PC-3 (cell line): ENCODE data around the gene ADAM19. TPM values are rescaled to one million over a fixed set of nuclear protein-coding genes. Genes with fewer than 3 reads are reported as not detected.

Experiments used
- ATAC-seq: fragments of 200-7000 bp; cut with Tn5 transposase; 2 replicates; pipeline ENCODE4 v1.9.1; 2020; ENCODE audit warnings: mild to moderate bottlenecking, moderate library complexity
- BruUV-seq: library from RNA; stranded (reverse); fragments of 400-500 nt; replicated peaks from 2 replicates; lab custom pipeline; 2021; lab: Mats Ljungman, UMichigan
- CTCF ChIA-PET: fragments of 300-600 bp; sonication (Branson Sonifier 250); formaldehyde crosslinking; loops from one replicate; lab custom pipeline; 2022; ENCODE audit warnings: antibody characterized with exemption; lab: Charles Lee
- POLR2A ChIA-PET: fragments of 300-600 bp; sonication (Branson Sonifier 250); formaldehyde crosslinking; loops from one replicate; lab custom pipeline; 2022; ENCODE audit warnings: antibody characterized with exemption; ENCODE audit not compliant: unreplicated experiment; lab: Charles Lee
- DNase-seq: peaks from one replicate; pipeline ENCODE4 v3.0.0-alpha.2; 2015
- H2AFZ ChIP-seq: fragments of 300-600 bp; sonication (generic); 2 replicates; pipeline ENCODE4 v1.6.0; 2016; ENCODE audit warnings: antibody characterized with exemption, low read length
- H3F3A ChIP-seq: fragments of 300-600 bp; sonication (generic); one replicate; pipeline ENCODE4 v1.6.0; 2017; ENCODE audit warnings: antibody characterized with exemption, low read length, control low read depth, mild to moderate bottlenecking; ENCODE audit not compliant: unreplicated experiment
- H3K27ac ChIP-seq: fragments of 300-600 bp; sonication (generic); 2 replicates; pipeline ENCODE4 v1.5.1; 2016; ENCODE audit warnings: mild to moderate bottlenecking, low read length
- H3K27me3 ChIP-seq: fragments of 300-600 bp; sonication (generic); 2 replicates; pipeline ENCODE4 v1.6.1; 2016; ENCODE audit warnings: low read length, mixed read lengths
- H3K36me3 ChIP-seq: fragments of 300-600 bp; sonication (generic); 2 replicates; pipeline ENCODE4 v1.6.1; 2016; ENCODE audit warnings: low read depth, mixed run types, low read length, mixed read lengths
- H3K4me1 ChIP-seq: fragments of 300-600 bp; sonication (generic); 2 replicates; pipeline ENCODE4 v1.5.1; 2016; ENCODE audit warnings: low read length; ENCODE audit not compliant: insufficient read depth
- H3K4me2 ChIP-seq: fragments of 300-600 bp; sonication (generic); 2 replicates; pipeline ENCODE4 v1.6.0; 2016; ENCODE audit warnings: low read length
- H3K4me3 ChIP-seq: fragments of 300-600 bp; sonication (generic); 2 replicates; pipeline ENCODE4 v1.5.1; 2016; ENCODE audit warnings: mild to moderate bottlenecking, low read length, mixed read lengths
- H3K79me2 ChIP-seq: fragments of 300-600 bp; sonication (generic); 2 replicates; pipeline ENCODE4 v1.6.1; 2017; ENCODE audit warnings: low read length, mixed read lengths
- H3K9ac ChIP-seq: fragments of 300-600 bp; sonication (generic); 2 replicates; pipeline ENCODE4 v1.6.0; 2016; ENCODE audit warnings: mild to moderate bottlenecking, low read length
- H3K9me2 ChIP-seq: fragments of 300-600 bp; sonication (generic); replicated peaks from 2 replicates; pipeline ENCODE4 v1.6.1; 2016; ENCODE audit warnings: mixed run types, low read length, mixed read lengths
- H3K9me3 ChIP-seq: fragments of 300-600 bp; sonication (generic); 2 replicates; pipeline ENCODE4 v1.6.1; 2016; ENCODE audit warnings: low read length, mixed read lengths
- H4K20me1 ChIP-seq: fragments of 300-600 bp; sonication (generic); 2 replicates; pipeline ENCODE4 v1.6.1; 2016; ENCODE audit warnings: low read length, mixed read lengths
- CTCF ChIP-seq: fragments of 300-600 bp; sonication (generic); conservative IDR thresholded peaks from 2 replicates; pipeline ENCODE4 v1.5.1; 2017; ENCODE audit warnings: antibody characterized with exemption, low read depth, mild to moderate bottlenecking, low read length
- EZH2 ChIP-seq: fragments of 300-600 bp; sonication (generic); IDR thresholded peaks from one replicate; pipeline ENCODE4 v1.6.1; 2017; ENCODE audit warnings: antibody characterized with exemption, mild to moderate bottlenecking, low read length; ENCODE audit not compliant: unreplicated experiment
- EZH2phosphoT487 ChIP-seq: fragments of 300-600 bp; sonication (generic); IDR thresholded peaks from 2 replicates; pipeline ENCODE4 v1.6.1; 2018; ENCODE audit warnings: mild to moderate bottlenecking, antibody characterized with exemption, low read length, borderline replicate concordance
- intact Hi-C: fragments of 100-400 bp; cut with micrococcal nuclease; formaldehyde crosslinking; loops from 2 replicates; pipeline ENCODE4 v1.9.0; 2023
- total RNA-seq: library from RNA; depleted of rRNA; stranded (reverse); fragments of >200 nt; gene quantifications from 2 replicates; pipeline ENCODE4 v1.2.3, GENCODE V29; 2014

The ADAM19 gene
- total RNA-seq, 1 experiment from 2014 or later: 115 TPM

- BruUV-seq: TSS peak; percentile 52
- Histone ChIP-seq H3F3A (no peaks in the 10 kb centered on the region), H3K27me3 (no peaks in the 10 kb centered on the region), H3K9me3 (no peaks in the 10 kb centered on the region), H3K27ac (peak overlapping the region; percentile 76), H3K79me2 (peaks cover 61% of the 10 kb centered on the region), H3K9me2 (no peaks in the 10 kb centered on the region), H3K4me1 (peaks cover 34% of the 10 kb centered on the region), H3K36me3 (peaks cover 26% of the 10 kb centered on the region), H3K4me2 (peak overlapping the region; percentile 94), H4K20me1 (peaks cover 22% of the 10 kb centered on the region), H3K4me3 (peak overlapping the region; percentile 96), H3K9ac (peak overlapping the region; percentile 97), H2AFZ (peak overlapping the region; percentile 88)
- ChIA-PET CTCF (no interaction called here), POLR2A (no interaction called here)
- ATAC-seq (peak; percentile 48), DNase-seq (peak; percentile 49)
- TF ChIP-seq CTCF (no peak), EZH2phosphoT487 (no peak), EZH2 (no peak)
- intact Hi-C loops: loop anchor here (1.0 to 10.0 kb wide), 5 partner anchors 24 to 240 kb away; partner anchors contain the start of gene C5orf52
These were observed 857 bp downstream of the ADAM19 start for GRCh38 chr5:157574456-157575380.

GRCh38 chr5:157571357-157571827 is 4.2 kb downstream of the ADAM19 start:
- H3K9me3 ChIP-seq: no peaks in the 10 kb centered on the region
- H3K4me1 ChIP-seq: peaks cover 32% of the 10 kb centered on the region
- TF ChIP-seq CTCF (no peak), EZH2 (no peak), EZH2phosphoT487 (no peak)
- H4K20me1 ChIP-seq: peaks cover 22% of the 10 kb centered on the region
- no TSS peak for BruUV-seq
- H2AFZ ChIP-seq: no peak overlapping the region
- H3K9ac ChIP-seq: no peak overlapping the region
- H3K4me3 ChIP-seq: no peak overlapping the region
- H3K27ac ChIP-seq: no peak overlapping the region
- H3K36me3 ChIP-seq: peaks cover 56% of the 10 kb centered on the region
- CTCF ChIA-PET: no interaction called here
- H3K4me2 ChIP-seq: 0 out of 2 replicates have a peak overlapping the region, but pooled peaks have one; percentile 0
- POLR2A ChIA-PET: no interaction called here
- H3K79me2 ChIP-seq: peaks cover 93% of the 10 kb centered on the region
- peaks cover 3% of the 10 kb centered on the region for H3F3A ChIP-seq
- no peaks in the 10 kb centered on the region for H3K27me3 ChIP-seq
- ATAC-seq (no peak), DNase-seq (no peak)
- intact Hi-C loops: loop anchor here (10.0 kb wide), 1 partner anchor 237 kb away; no protein-coding TSS in a partner anchor
- no peaks in the 10 kb centered on the region for H3K9me2 ChIP-seq
